Renal pelvis (tissue), 12 donors: Measurements from ENCODE around the gene PTGDR. TPM values are rescaled to one million over a fixed set of nuclear protein-coding genes. Genes with fewer than 3 reads are reported as not detected.

Experiments used
- DNase-seq: peaks from one replicate; pipeline ENCODE4 v3.0.0-alpha.2; 2013
- long read RNA-seq, 16 experiments: transcript quantifications; one replicate each; lab custom pipeline, GENCODE V29; 2026
- polyA plus RNA-seq, 3 donors: library from polyadenylated mRNA; unstranded; fragments of 120-200 nt; gene quantifications; one replicate each; pipeline ENCODE4 v1.2.1, GENCODE V29; 2013; ENCODE audit not compliant: insufficient read length in 3 of 3

PTGDR gene, protein sequence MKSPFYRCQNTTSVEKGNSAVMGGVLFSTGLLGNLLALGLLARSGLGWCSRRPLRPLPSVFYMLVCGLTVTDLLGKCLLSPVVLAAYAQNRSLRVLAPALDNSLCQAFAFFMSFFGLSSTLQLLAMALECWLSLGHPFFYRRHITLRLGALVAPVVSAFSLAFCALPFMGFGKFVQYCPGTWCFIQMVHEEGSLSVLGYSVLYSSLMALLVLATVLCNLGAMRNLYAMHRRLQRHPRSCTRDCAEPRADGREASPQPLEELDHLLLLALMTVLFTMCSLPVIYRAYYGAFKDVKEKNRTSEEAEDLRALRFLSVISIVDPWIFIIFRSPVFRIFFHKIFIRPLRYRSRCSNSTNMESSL
- polyA plus RNA-seq = 1 to 10 TPM in 1 of 3 donors, under 1 TPM in 2; 0.84 to 1.1 (median 0.87) TPM
- long read RNA-seq, donor 1, partial matches to known transcripts = 0 of 2 reads
- long read RNA-seq, donor 1, other reads (novel, unspliced or antisense) = 0 of 2 reads
- long read RNA-seq, donor 2 = 0 reads
- long read RNA-seq, donor 3, partial matches to known transcripts = 0 of 1 reads
- long read RNA-seq, donor 3, other reads (novel, unspliced or antisense) = 0 of 1 reads
- long read RNA-seq, donor 4 = 0 reads
- long read RNA-seq, donor 5 = 0 reads
- long read RNA-seq, donor 6, partial matches to known transcripts = 0 of 1 reads
- long read RNA-seq, donor 6, other reads (novel, unspliced or antisense) = 0 of 1 reads
- long read RNA-seq, donor 7 = 0 reads
- long read RNA-seq, donor 8 = 0 reads
- long read RNA-seq, donor 9 = 0 reads
- long read RNA-seq, donor 10 = 0 reads
- long read RNA-seq, donor 11 = 0 reads
- long read RNA-seq, donor 12, partial matches to known transcripts = 0 of 1 reads
- long read RNA-seq, donor 12, other reads (novel, unspliced or antisense) = 0 of 1 reads
- long read RNA-seq, donor 13 = 0 reads
- long read RNA-seq, donor 14 = 0 reads
- long read RNA-seq, donor 15 = 0 reads
- long read RNA-seq, donor 16 = 0 reads

GRCh38 chr14:52267501-52268278 lies at the start of gene PTGDR:
PTGDR (plus strand) TSS chr14:52267698; CDS start chr14:52267815, 117 bp downstream.
- no peak for DNase-seq

GRCh38 chr14:52219488-52220084 lies 47.9 kb upstream of the PTGDR start:
- DNase-seq = no peak

GRCh38 chr14:52220924-52221811 lies 46.3 kb upstream of the PTGDR start:
- no peak for DNase-seq

- no peak for DNase-seq
Observed at GRCh38 chr14:52222901-52223300, 44.6 kb upstream of the PTGDR start.

DNA sequence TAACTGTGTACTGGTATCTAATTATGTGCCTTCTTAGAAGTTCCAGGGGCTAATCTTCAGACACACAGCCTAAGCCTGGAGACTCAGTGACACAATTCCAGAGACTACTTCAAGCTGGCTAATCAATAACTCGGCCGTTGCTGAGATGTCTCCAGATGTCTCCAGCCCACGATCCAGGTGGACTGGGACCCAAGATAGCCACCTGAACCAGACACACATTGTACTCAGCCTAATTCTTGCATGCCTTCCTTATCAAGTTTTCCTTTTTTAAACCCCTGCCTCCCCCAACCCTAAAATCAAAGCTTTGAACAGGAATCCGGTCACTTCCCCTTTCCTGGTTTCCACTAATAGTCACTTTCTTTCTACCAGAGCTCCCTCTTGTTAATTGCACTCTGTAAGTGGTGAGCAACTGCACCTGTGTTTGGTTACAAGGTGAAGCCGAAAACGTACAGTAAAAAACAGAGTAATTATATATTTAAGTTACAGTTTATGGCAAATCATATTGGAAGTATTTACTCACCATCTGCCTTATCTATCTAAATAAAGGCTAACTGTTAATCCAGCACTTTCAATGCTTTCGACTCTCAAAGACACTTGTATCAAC lies 39.8 kb upstream of the PTGDR start:
- no peak for DNase-seq

DNA sequence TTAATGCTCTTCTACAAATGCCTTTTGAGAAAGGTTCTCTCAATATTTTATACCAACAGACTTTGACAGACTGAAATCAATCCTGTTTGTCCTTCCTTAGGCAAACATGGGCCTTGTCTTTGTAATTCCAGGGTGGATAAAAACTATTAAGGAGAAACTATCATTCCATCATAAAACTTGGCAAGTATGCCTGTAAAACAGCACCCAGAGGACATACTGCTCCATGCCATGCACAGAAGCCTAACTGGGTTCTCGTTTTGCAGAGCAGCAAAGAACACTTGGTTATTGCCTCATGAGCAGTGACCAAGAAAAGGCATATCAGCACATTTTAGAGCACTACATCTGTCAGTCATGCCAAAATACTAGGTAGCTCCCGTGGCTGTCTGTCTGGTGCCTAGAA lies 33.8 kb upstream of the PTGDR start:
- DNase-seq = no peak

- no peak for DNase-seq
Observed at GRCh38 chr14:52235434-52235833, 32.1 kb upstream of the PTGDR start.

GRCh38 chr14:52235866-52236510 lies 31.5 kb upstream of the PTGDR start:
- no peak for DNase-seq

- DNase-seq = no peak
Observed at GRCh38 chr14:52238682-52239081, 28.8 kb upstream of the PTGDR start.

DNA sequence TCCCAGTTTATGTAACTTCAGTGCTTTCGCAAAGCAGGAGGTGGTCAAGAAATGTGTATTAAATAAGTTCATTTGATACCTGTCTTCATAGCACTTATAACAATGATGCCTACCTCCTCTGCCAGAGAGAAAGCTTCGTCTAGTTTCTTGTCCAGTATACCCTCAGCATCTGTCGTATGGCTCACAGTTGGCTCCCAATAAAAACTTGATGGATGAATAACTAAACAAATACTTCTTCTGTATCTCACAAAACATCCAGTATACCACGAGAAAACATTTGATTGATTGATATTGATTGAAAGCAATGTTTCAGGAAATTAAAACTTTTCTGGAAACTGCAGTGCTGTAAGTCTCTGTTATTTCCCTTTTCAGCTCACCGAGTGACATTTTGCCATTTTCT lies 26.9 kb upstream of the PTGDR start:
- no peak for DNase-seq

GRCh38 chr14:52241087-52241793 lies 26.3 kb upstream of the PTGDR start:
- no peak for DNase-seq

DNA sequence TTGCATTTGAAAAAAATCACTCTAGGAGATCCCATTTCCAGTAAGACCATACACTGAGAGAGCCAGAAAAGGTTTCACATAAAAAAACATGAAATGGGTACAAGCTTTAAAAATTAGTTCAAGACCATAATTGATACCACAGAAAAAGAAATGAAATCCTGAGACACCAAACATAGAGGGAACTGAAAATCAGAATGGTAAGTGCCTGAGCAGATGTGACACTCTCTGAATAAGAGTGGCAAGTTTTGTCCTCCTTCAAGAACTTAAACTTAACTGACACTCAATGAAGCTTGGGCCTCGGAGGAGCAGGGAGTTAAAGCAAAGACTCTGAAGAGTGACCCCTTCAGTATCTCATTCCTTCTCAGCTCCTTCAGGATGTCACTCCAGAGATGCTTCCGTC lies 23.2 kb upstream of the PTGDR start:
- DNase-seq = no peak

DNA sequence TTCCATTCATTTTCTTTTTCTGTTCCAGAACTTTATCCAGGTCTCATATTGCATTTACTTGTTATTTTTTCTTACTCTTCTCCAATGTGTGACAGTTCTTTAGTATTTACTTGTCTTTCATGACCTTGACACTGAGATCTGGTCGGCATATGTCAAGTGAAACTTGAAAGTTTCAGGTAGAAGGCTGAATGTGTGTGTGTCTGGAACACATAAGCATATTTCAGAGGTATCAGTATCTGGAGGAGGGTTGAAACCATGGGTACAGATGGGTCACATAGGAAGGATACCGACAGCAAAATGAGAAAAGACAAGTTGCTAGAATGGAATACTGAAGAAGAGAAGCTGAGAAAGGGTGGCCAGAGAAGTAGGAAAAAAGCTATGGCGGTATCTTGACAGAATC lies 22.5 kb upstream of the PTGDR start:
- DNase-seq = no peak

GRCh38 chr14:52248057-52248456 lies 19.4 kb upstream of the PTGDR start:
- DNase-seq = no peak

DNA sequence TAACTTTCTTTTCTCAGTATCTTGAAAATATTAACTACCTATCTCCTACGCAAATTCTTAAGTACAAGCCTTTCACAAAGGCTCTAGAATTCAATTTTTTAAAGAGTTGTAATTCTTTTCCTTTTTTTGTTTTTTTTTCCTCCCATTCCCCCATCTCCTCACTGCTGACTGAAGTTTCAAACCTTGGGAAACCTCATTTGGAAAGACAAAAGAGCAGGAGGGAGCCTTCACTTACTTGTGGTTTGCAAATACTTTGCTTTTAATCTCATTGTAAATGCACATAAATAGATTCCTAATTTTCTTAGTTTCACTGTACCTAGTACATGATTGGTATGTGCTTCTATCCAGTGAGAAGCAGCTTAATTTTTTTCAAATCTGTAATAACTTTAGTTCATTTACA lies 15.8 kb upstream of the PTGDR start:
- no peak for DNase-seq

DNA sequence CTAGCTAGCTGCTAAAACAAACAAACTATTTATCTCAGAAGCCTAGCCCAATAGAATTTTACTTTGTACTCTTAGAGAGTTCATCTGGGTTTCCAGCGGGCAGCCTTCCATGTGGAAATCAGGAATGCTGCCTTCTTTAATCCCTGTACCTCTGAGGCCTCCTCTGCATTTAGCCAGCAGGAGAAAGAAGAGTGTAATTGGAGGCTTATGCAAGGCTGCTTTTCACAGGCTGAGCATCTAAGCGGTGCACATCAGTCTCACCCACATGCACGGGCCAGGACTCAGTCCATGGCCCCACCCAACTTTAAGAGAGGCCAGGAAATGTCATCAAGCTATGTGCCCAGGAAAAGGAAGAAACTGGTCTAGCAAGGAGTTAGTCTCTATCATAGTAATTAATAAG lies 14.0 kb upstream of the PTGDR start:
- DNase-seq = no peak

DNA sequence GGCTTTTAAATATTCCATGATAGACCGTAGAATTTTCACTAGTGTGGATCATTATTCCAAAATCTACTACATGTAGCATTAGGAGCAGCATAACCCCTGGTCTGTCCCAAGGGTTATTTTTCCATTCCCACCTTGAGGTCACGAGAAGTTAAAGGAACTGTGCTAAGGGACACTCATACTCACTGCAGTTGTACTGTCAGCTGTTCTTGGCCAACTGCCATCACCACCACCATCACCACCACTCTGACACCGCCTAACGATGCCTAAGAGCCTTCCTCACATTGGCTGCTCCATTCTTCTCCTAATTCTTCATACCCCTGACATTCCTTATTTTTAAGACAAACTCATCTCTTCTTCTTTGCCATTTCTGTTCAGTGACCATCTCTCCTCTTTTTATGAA lies 13.4 kb upstream of the PTGDR start:
- no peak for DNase-seq

- no peak for DNase-seq
Observed at GRCh38 chr14:52258783-52259182, 8.7 kb upstream of the PTGDR start.

DNA sequence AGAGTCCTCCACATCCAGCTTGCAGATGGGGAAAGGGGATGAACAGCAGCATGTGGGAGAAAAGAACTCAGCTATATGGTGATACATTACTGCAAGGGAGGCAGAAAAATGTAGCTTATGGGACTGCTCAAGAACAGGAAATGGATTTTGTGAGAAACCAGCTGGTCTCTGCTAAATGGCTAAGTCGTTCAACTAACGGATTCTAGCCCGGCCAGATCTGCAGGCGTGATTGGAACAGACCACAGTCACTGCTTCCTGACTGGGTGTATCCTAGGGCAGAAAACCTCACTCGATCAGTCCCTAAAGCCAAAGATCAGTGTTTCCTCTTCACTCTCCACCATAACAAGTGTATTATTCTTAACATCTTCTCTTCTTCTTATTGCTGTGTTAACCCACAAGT lies 8.1 kb upstream of the PTGDR start:
- peak; percentile 40 for DNase-seq
